ENCODE measurements around the gene ATAD3A.

- TF ChIP-seq CTCF (IDR thresholded peaks at IDR 0.05): no peak
- no peak for TF ChIP-seq POLR2A (IDR thresholded peaks at IDR 0.05; ENCODE audit: low read depth)
- no peak for TF ChIP-seq POLR2AphosphoS5 (IDR thresholded peaks at IDR 0.05)
- TF ChIP-seq EP300 (IDR thresholded peaks at IDR 0.05): no peak
Measured at GRCh38 chr1:1540090-1540817, 28.3 kb downstream of the ATAD3A start, which contains the start of gene TMEM240.

All from esophagus muscularis mucosa (tissue), 4 donors.